ENCODE data around the gene ATG9B.

ATG9B gene

DNA sequence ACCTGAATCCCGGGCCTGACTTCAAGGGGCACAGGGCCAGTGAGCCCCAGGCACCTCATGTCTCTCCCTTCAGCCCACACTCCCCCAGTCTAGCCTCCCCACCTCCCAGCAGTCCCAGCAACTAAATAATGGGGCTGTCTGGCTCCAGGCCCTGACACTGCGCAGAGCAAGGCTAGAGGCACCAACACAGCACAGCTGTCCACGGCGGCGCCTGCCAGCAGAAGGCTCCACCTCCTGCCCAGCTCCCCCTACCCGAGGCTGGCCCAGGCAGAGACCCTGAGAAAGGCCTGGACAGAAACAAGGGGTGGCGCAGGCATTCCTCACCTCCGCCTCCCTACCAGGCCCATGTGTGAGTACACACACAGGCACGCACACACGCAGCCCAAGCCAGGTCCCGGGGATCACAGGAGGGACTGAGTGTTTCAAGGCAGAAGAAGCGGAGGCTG is 52.2 kb downstream of the ATG9B start:
- no peak overlapping the region for H2AFZ ChIP-seq (ENCODE audit: low read length)
- no peak overlapping the region for H3K9ac ChIP-seq (ENCODE audit: low read depth, low read length, poor library complexity, severe bottlenecking)
- H3K4me2 ChIP-seq (ENCODE audit: low read depth, low read length, poor library complexity, severe bottlenecking): no peak overlapping the region
- peaks cover 6% of the 10 kb centered on the region; the same call in 1 of the 2 replicates for H3F3A ChIP-seq (ENCODE audit: low read depth)
- H3K79me2 ChIP-seq (ENCODE audit: insufficient read depth, low read length): peaks cover 3% of the 10 kb centered on the region
- peaks cover 22% of the 10 kb centered on the region for H3K4me1 ChIP-seq (ENCODE audit: insufficient read depth, low read length, poor library complexity, severe bottlenecking)
- H3K27me3 ChIP-seq (ENCODE audit: insufficient read depth, low read length, poor library complexity, severe bottlenecking): no peaks in the 10 kb centered on the region
- H4K20me1 ChIP-seq (ENCODE audit: insufficient read depth, low read length, poor library complexity, severe bottlenecking): no peaks in the 10 kb centered on the region
- H3K4me3 ChIP-seq (ENCODE audit: low read length, poor library complexity, severe bottlenecking): no peak overlapping the region
- no peaks in the 10 kb centered on the region for H3K36me3 ChIP-seq (ENCODE audit: insufficient read depth, low read length)
- H3K9me3 ChIP-seq (ENCODE audit: insufficient read depth, low read depth, low read length): no peaks in the 10 kb centered on the region
- TF ChIP-seq, protein P1, sequence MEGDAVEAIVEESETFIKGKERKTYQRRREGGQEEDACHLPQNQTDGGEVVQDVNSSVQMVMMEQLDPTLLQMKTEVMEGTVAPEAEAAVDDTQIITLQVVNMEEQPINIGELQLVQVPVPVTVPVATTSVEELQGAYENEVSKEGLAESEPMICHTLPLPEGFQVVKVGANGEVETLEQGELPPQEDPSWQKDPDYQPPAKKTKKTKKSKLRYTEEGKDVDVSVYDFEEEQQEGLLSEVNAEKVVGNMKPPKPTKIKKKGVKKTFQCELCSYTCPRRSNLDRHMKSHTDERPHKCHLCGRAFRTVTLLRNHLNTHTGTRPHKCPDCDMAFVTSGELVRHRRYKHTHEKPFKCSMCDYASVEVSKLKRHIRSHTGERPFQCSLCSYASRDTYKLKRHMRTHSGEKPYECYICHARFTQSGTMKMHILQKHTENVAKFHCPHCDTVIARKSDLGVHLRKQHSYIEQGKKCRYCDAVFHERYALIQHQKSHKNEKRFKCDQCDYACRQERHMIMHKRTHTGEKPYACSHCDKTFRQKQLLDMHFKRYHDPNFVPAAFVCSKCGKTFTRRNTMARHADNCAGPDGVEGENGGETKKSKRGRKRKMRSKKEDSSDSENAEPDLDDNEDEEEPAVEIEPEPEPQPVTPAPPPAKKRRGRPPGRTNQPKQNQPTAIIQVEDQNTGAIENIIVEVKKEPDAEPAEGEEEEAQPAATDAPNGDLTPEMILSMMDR (conservative IDR thresholded peaks at IDR 0.05; ENCODE audit: low read length): no peak
- TF ChIP-seq EZH2phosphoT487 (IDR thresholded peaks at IDR 0.05; ENCODE audit: borderline replicate concordance): no peak
- no peaks in the 10 kb centered on the region for H3K9me2 ChIP-seq (replicated peaks; ENCODE audit: low read depth, low read length)

DNA sequence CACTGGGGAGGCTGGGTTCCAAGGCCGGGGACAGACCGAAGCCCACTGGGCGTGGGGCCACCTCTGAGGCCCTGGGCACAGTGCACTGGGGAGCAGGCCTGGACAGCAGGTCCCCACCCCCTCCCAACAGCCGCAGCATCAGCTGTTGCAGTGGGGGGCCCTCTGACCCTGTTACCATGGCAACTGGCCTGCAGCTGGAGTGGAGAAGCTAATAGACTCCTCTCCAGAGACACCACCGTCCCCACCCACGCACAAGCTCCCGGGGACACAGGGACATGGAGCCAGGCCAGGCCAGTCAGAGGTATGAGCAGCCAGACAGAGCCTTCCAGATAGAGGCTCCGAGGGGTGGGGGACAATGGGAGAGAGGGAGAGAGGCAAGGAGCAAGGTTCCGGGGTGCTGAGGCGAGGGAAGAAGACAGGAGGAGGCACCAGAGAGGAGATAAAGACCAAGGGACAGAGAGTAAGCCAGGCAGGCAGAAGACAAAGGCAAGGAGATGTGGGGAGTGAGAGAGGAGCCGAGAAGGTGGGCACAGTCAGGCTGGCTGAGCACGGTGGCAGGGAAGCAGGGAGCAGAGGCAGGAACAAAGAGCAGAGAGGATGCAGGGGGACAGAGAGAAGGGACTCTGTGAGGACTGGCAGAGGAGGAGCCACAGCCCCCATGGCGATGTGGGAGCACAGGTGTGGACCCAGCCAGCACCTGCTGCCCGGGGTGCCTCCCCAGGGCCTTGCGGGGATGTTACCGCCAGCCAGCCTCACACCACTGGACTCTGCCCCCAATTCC is 52.9 kb downstream of the ATG9B start:
- Histone ChIP-seq H3K79me2 (ENCODE audit: insufficient read depth, low read length) (peaks cover 3% of the 10 kb centered on the region), H3K4me2 (ENCODE audit: low read depth, low read length, poor library complexity, severe bottlenecking) (no peak overlapping the region), H3K9me2 (replicated peaks; ENCODE audit: low read depth, low read length) (no peaks in the 10 kb centered on the region), H3K36me3 (ENCODE audit: insufficient read depth, low read length) (no peaks in the 10 kb centered on the region), H3K4me3 (ENCODE audit: low read length, poor library complexity, severe bottlenecking) (no peak overlapping the region), H3K9ac (ENCODE audit: low read depth, low read length, poor library complexity, severe bottlenecking) (no peak overlapping the region), H3K9me3 (ENCODE audit: insufficient read depth, low read depth, low read length) (no peaks in the 10 kb centered on the region), H3F3A (ENCODE audit: low read depth) (peaks cover 6% of the 10 kb centered on the region; the same call in 1 of the 2 replicates), H4K20me1 (ENCODE audit: insufficient read depth, low read length, poor library complexity, severe bottlenecking) (no peaks in the 10 kb centered on the region), H3K4me1 (ENCODE audit: insufficient read depth, low read length, poor library complexity, severe bottlenecking) (peaks cover 16% of the 10 kb centered on the region), H3K27me3 (ENCODE audit: insufficient read depth, low read length, poor library complexity, severe bottlenecking) (no peaks in the 10 kb centered on the region), H2AFZ (ENCODE audit: low read length) (no peak overlapping the region)
- TF ChIP-seq, protein P1 (conservative IDR thresholded peaks at IDR 0.05; ENCODE audit: low read length): no peak
- no peak for TF ChIP-seq EZH2phosphoT487 (IDR thresholded peaks at IDR 0.05; ENCODE audit: borderline replicate concordance)

DNA sequence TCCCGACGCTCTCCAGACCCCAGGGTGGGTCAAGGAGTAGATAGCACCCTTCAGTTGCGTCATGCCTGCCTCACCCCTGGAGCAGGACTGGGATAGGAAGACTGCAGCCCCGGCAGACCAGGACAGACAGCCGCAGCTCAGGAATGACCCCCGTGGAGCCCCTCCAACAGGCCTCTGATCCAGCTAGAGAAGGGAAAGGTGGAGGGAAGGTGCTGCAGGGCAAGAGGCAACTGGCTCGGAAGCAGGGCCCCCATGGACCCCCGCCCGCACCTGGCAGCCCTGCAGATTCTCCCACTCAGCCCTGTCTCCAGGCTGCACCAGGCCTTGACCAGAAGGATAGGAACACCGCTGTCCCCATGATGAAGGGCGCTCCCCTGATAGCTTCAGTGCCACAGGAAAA is 53.9 kb downstream of the ATG9B start:
- no peaks in the 10 kb centered on the region for H4K20me1 ChIP-seq (ENCODE audit: insufficient read depth, low read length, poor library complexity, severe bottlenecking)

More for the DNA sequence above, 53.9 kb downstream of the ATG9B start:
- H3K9me3 ChIP-seq (ENCODE audit: insufficient read depth, low read depth, low read length): no peaks in the 10 kb centered on the region
- H3K4me1 ChIP-seq (ENCODE audit: insufficient read depth, low read length, poor library complexity, severe bottlenecking): peaks cover 7% of the 10 kb centered on the region
- H3K9ac ChIP-seq (ENCODE audit: low read depth, low read length, poor library complexity, severe bottlenecking): no peak overlapping the region
- H2AFZ ChIP-seq (ENCODE audit: low read length): no peak overlapping the region
- H3K79me2 ChIP-seq (ENCODE audit: insufficient read depth, low read length): peaks cover 2% of the 10 kb centered on the region; the same call in 1 of the 2 replicates
- no peaks in the 10 kb centered on the region for H3K9me2 ChIP-seq (replicated peaks; ENCODE audit: low read depth, low read length)
- peaks cover 6% of the 10 kb centered on the region; the same call in 1 of the 2 replicates for H3F3A ChIP-seq (ENCODE audit: low read depth)
- no peaks in the 10 kb centered on the region for H3K27me3 ChIP-seq (ENCODE audit: insufficient read depth, low read length, poor library complexity, severe bottlenecking)
- H3K4me2 ChIP-seq (ENCODE audit: low read depth, low read length, poor library complexity, severe bottlenecking): no peak overlapping the region
- no peaks in the 10 kb centered on the region for H3K36me3 ChIP-seq (ENCODE audit: insufficient read depth, low read length)
- TF ChIP-seq, protein P1 (conservative IDR thresholded peaks at IDR 0.05; ENCODE audit: low read length): no peak
- TF ChIP-seq EZH2phosphoT487 (IDR thresholded peaks at IDR 0.05; ENCODE audit: borderline replicate concordance): no peak
- H3K4me3 ChIP-seq (ENCODE audit: low read length, poor library complexity, severe bottlenecking): no peak overlapping the region
